ENCODE results near the gene PROSER1. TPM values are rescaled to one million over a fixed set of nuclear protein-coding genes. Genes with fewer than 3 reads are reported as not detected.
"Not testable (repeated sequence)": the region's sequence is repeated elsewhere in the genome, so short reads cannot be mapped to it uniquely, and the experiment has no call there.

Gene PROSER1
- total and polyA plus RNA-seq, 4 donors: 13.0 to 59.6 (median 24.2) TPM

- not testable (repeated sequence) for DNase-seq; H3K4me3 ChIP-seq; H3K9me3 ChIP-seq (ENCODE audit: control insufficient read depth in 4 of 4, insufficient read depth in 3 of 4, low read length in 3 of 4); H3K27me3 ChIP-seq (ENCODE audit: control insufficient read depth in 3 of 3, insufficient read depth in 3 of 3, low read length in 2 of 3); ATAC-seq (ENCODE audit: insufficient read depth, low FRiP score); H3K27ac ChIP-seq (ENCODE audit: low read depth in 1 of 2, low read length in 1 of 2); H3K4me1 ChIP-seq (ENCODE audit: control insufficient read depth in 5 of 5, insufficient read depth in 5 of 5, low read length in 5 of 5); H3K9ac ChIP-seq (ENCODE audit: insufficient read depth in 1 of 2, low read length in 2 of 2)
- peaks cover 4 to 17% (median 9%) of the 10 kb centered on the region in 4 donors for H3K36me3 ChIP-seq (ENCODE audit: control insufficient read depth in 4 of 4, insufficient read depth in 4 of 4, low read length in 4 of 4)
- WGBS, 2 donors: 76 to 87% methylated on average over 20 to 29 of the region's 29 CpGs
Measured at GRCh38 chr13:39006371-39007111, 31.3 kb downstream of the PROSER1 start.

GRCh38 chr13:38998739-38999138, 39.1 kb downstream of the PROSER1 start:
- Histone ChIP-seq H3K36me3 (ENCODE audit: control insufficient read depth in 4 of 4, insufficient read depth in 4 of 4, low read length in 4 of 4) (no peaks in the 10 kb centered on the region), H3K27me3 (ENCODE audit: control insufficient read depth in 3 of 3, insufficient read depth in 3 of 3, low read length in 2 of 3) (no peaks in the 10 kb centered on the region), H3K4me3 (no peak overlapping the region), H3K9me3 (ENCODE audit: control insufficient read depth in 4 of 4, insufficient read depth in 3 of 4, low read length in 3 of 4) (no peaks in the 10 kb centered on the region), H3K9ac (ENCODE audit: insufficient read depth in 1 of 2, low read length in 2 of 2) (no peak overlapping the region), H3K27ac (ENCODE audit: low read depth in 1 of 2, low read length in 1 of 2) (no peak overlapping the region), H3K4me1 (ENCODE audit: control insufficient read depth in 5 of 5, insufficient read depth in 5 of 5, low read length in 5 of 5) (no peaks in the 10 kb centered on the region)
- DNase-seq (no peak), ATAC-seq (ENCODE audit: insufficient read depth, low FRiP score) (no peak)
- WGBS, 2 donors: 80 to 81% methylated on average over 3 of the region's 3 CpGs
- TF ChIP-seq, protein P1, sequence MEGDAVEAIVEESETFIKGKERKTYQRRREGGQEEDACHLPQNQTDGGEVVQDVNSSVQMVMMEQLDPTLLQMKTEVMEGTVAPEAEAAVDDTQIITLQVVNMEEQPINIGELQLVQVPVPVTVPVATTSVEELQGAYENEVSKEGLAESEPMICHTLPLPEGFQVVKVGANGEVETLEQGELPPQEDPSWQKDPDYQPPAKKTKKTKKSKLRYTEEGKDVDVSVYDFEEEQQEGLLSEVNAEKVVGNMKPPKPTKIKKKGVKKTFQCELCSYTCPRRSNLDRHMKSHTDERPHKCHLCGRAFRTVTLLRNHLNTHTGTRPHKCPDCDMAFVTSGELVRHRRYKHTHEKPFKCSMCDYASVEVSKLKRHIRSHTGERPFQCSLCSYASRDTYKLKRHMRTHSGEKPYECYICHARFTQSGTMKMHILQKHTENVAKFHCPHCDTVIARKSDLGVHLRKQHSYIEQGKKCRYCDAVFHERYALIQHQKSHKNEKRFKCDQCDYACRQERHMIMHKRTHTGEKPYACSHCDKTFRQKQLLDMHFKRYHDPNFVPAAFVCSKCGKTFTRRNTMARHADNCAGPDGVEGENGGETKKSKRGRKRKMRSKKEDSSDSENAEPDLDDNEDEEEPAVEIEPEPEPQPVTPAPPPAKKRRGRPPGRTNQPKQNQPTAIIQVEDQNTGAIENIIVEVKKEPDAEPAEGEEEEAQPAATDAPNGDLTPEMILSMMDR (IDR thresholded peaks at IDR 0.05; ENCODE audit: control extremely low read depth, extremely low read depth): no peak

DNA sequence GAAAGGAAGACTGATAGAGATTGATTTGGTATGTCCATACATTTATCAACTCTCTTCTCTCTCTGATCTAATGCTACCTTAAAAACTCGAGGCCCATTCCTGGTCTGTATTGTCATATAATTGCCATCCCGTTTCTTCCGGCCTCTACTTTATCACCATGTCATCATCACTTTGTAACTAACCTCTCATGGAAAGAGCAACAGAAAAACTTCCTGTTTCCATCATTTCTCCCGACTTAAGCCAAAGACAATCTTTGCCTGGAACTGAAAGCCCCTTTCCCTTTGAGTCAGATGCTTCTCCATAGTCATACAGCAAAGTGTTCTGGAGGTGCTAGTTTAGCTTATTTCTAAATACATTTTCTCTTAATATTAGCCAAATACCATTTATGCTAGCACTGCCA, 44.5 kb downstream of the PROSER1 start:
- Histone ChIP-seq H3K4me3 (no peak overlapping the region), H3K27ac (ENCODE audit: low read depth in 1 of 2, low read length in 1 of 2) (no peak overlapping the region), H3K36me3 (ENCODE audit: control insufficient read depth in 4 of 4, insufficient read depth in 4 of 4, low read length in 4 of 4) (no peaks in the 10 kb centered on the region), H3K9ac (ENCODE audit: insufficient read depth in 1 of 2, low read length in 2 of 2) (no peak overlapping the region), H3K9me3 (ENCODE audit: control insufficient read depth in 4 of 4, insufficient read depth in 3 of 4, low read length in 3 of 4) (no peaks in the 10 kb centered on the region), H3K27me3 (ENCODE audit: control insufficient read depth in 3 of 3, insufficient read depth in 3 of 3, low read length in 2 of 3) (no peaks in the 10 kb centered on the region), H3K4me1 (ENCODE audit: control insufficient read depth in 5 of 5, insufficient read depth in 5 of 5, low read length in 5 of 5) (no peaks in the 10 kb centered on the region)
- TF ChIP-seq, protein P1 (IDR thresholded peaks at IDR 0.05; ENCODE audit: control extremely low read depth, extremely low read depth): no peak
- 58 to 68% methylated on average over 4 of the region's 4 CpGs for WGBS, 2 donors
- ATAC-seq (ENCODE audit: insufficient read depth, low FRiP score) (no peak), DNase-seq (no peak)

GRCh38 chr13:38990693-38991092, 47.2 kb downstream of the PROSER1 start, which contains the start of gene STOML3:
STOML3 (minus strand) TSS chr13:38990831; CDS start chr13:38990721, 110 bp downstream.
- Histone ChIP-seq H3K4me1 (ENCODE audit: control insufficient read depth in 5 of 5, insufficient read depth in 5 of 5, low read length in 5 of 5) (no peaks in the 10 kb centered on the region), H3K9ac (ENCODE audit: insufficient read depth in 1 of 2, low read length in 2 of 2) (no peak within 1 kb of the TSS), H3K4me3 (no peak within 1 kb of the TSS), H3K9me3 (ENCODE audit: control insufficient read depth in 4 of 4, insufficient read depth in 3 of 4, low read length in 3 of 4) (no peaks in the 10 kb centered on the region), H3K27me3 (ENCODE audit: control insufficient read depth in 3 of 3, insufficient read depth in 3 of 3, low read length in 2 of 3) (no peaks in the 10 kb centered on the region), H3K36me3 (ENCODE audit: control insufficient read depth in 4 of 4, insufficient read depth in 4 of 4, low read length in 4 of 4) (no peaks in the 10 kb centered on the region), H3K27ac (ENCODE audit: low read depth in 1 of 2, low read length in 1 of 2) (no peak within 1 kb of the TSS)
- TF ChIP-seq, protein P1 (IDR thresholded peaks at IDR 0.05; ENCODE audit: control extremely low read depth, extremely low read depth): no peak
- ATAC-seq (ENCODE audit: insufficient read depth, low FRiP score) (no peak), DNase-seq (peak in 1 of 3 donors; percentile 4)
